Sigmoid colon (tissue), 4 donors: ENCODE measurements around the gene IPO8.

Experiments used
- CTCF ChIP-seq, 4 experiments: fragments of 450-650 bp in 3 of 4; fragments of 200-600 bp in 1 of 4; IDR thresholded peaks; one replicate each; pipeline ENCODE4 v1.5.1; 2016 to 2019; ENCODE audit warnings: antibody characterized with exemption in 4 of 4, mild to moderate bottlenecking in 3 of 4, moderate library complexity in 2 of 4
- POLR2AphosphoS5 ChIP-seq, 4 donors: sonication (generic); formaldehyde crosslinking; IDR thresholded peaks; one replicate each; pipeline ENCODE4 v1.6.1; 2017; ENCODE audit warnings: antibody characterized with exemption in 4 of 4

DNA sequence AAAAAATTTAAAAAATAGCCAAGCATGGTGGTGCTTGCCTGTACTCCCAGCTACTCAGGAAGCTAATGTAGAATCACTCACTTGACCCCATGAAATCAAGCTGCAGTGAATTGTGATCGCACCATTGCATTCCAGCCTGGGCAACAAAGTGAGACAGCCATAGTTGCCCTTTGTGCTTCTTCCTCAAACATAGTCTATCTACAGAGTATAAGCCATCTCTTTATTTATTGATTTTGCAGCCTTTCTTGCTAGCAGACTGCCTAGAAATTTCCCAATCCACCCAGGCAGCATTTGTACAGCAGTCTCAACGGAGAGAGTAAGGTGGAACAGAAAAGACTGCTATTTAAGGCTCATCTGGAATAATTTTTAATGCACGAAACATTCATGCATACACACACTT lies 68.8 kb downstream of the IPO8 start:
- no peak for TF ChIP-seq POLR2AphosphoS5 (IDR thresholded peaks at IDR 0.05)
- no peak for TF ChIP-seq CTCF (IDR thresholded peaks at IDR 0.05)
